CD14-positive monocyte (primary cell): ENCODE measurements around the gene FAM20C. TPM values are rescaled to one million over a fixed set of nuclear protein-coding genes. Genes with fewer than 3 reads are reported as not detected.

Source experiments
- DNase-seq, 3 donors: peaks; one replicate each; pipeline ENCODE4 v3.0.0-alpha.2; 2011 to 2022
- H2AFZ ChIP-seq: 2 replicates; pipeline ENCODE4 v1.6.0; 2012; ENCODE audit warnings: mild to moderate bottlenecking, low read depth, low read length, inconsistent platforms; ENCODE audit not compliant: insufficient read depth, poor library complexity, severe bottlenecking
- H3K27ac ChIP-seq, 2 donors: 1 replicate in 1 of 2; 2 replicates in 1 of 2; pipeline ENCODE4 v1.5.1; 2012 to 2013; ENCODE audit warnings: low read length in 2 of 2, control low read depth in 1 of 2, inconsistent platforms in 1 of 2, low read depth in 1 of 2, mild to moderate bottlenecking in 1 of 2
- H3K27me3 ChIP-seq, 2 donors: one replicate each; pipeline versions ENCODE4 v1.6.0 to v1.6.1; 2011 to 2013; ENCODE audit warnings: low read length in 2 of 2; ENCODE audit not compliant: control insufficient read depth in 2 of 2, insufficient read depth in 2 of 2
- H3K36me3 ChIP-seq, 2 donors: replicated peaks in 1 of 2; 1 replicate in 1 of 2; 2 replicates in 1 of 2; pipeline versions ENCODE4 v1.5.1 to v1.6.1; 2012 to 2013; ENCODE audit warnings: low read length in 2 of 2, control low read depth in 1 of 2, inconsistent platforms in 1 of 2, mild to moderate bottlenecking in 1 of 2; ENCODE audit not compliant: insufficient read depth in 2 of 2, control insufficient read depth in 1 of 2
- H3K4me1 ChIP-seq, 2 donors: 1 replicate in 1 of 2; 2 replicates in 1 of 2; pipeline versions ENCODE4 v1.5.1 to v1.6.1; 2012 to 2013; ENCODE audit warnings: low read length in 2 of 2, control low read depth in 1 of 2, inconsistent platforms in 1 of 2, mild to moderate bottlenecking in 1 of 2, moderate library complexity in 1 of 2; ENCODE audit not compliant: insufficient read depth in 2 of 2, control insufficient read depth in 1 of 2
- H3K4me2 ChIP-seq: replicated peaks from 2 replicates; pipeline ENCODE3; 2012; ENCODE audit warnings: low read length, moderate library complexity, mild to moderate bottlenecking; ENCODE audit not compliant: poor library complexity, severe bottlenecking; ENCODE audit errors: extremely low read depth
- H3K4me3 ChIP-seq, 3 experiments: fragments of 200-600 bp in 1 of 3; sonication (generic) in 1 of 3; replicated peaks in 1 of 3; 1 replicate in 2 of 3; 2 replicates in 1 of 3; pipeline ENCODE4 v1.5.1; 2011 to 2013; ENCODE audit warnings: low read length in 3 of 3, mild to moderate bottlenecking in 3 of 3, control low read depth in 2 of 3, low read depth in 2 of 3, inconsistent platforms in 1 of 3, moderate library complexity in 1 of 3
- H3K79me2 ChIP-seq: 2 replicates; pipeline ENCODE4 v1.6.0; 2012; ENCODE audit warnings: mild to moderate bottlenecking, control low read depth, inconsistent platforms, low read length, moderate library complexity; ENCODE audit not compliant: insufficient read depth
- H3K9ac ChIP-seq: 2 replicates; pipeline ENCODE4 v1.6.0; 2017; ENCODE audit warnings: low read length, mild to moderate bottlenecking; ENCODE audit not compliant: insufficient read depth, poor library complexity, severe bottlenecking
- H3K9me3 ChIP-seq, 2 donors: replicated peaks in 1 of 2; 1 replicate in 1 of 2; 2 replicates in 1 of 2; pipeline versions ENCODE4 v1.5.1 to v1.6.1; 2012 to 2013; ENCODE audit warnings: low read length in 2 of 2, control low read depth in 1 of 2; ENCODE audit not compliant: control insufficient read depth in 1 of 2, insufficient read depth in 1 of 2
- H4K20me1 ChIP-seq: 2 replicates; pipeline ENCODE4 v1.6.0; 2012; ENCODE audit warnings: mild to moderate bottlenecking, low read length, control low read depth, moderate library complexity; ENCODE audit not compliant: insufficient read depth
- H3K27ac Mint-ChIP-seq, 7 donors: one replicate each; pipeline ENCODE4 v1.8.0; 2020; ENCODE audit warnings: mild to moderate bottlenecking in 7 of 7, mixed read lengths in 7 of 7, moderate library complexity in 6 of 7, inconsistent platforms in 2 of 7
- H3K27me3 Mint-ChIP-seq, 3 donors: one replicate each; pipeline ENCODE4 v1.8.0; 2021 to 2022; ENCODE audit warnings: low read depth in 3 of 3, mild to moderate bottlenecking in 3 of 3, mixed read lengths in 3 of 3, moderate library complexity in 3 of 3, inconsistent platforms in 1 of 3
- H3K36me3 Mint-ChIP-seq, 2 donors: one replicate each; pipeline ENCODE4 v1.8.0; 2020; ENCODE audit warnings: mixed read lengths in 2 of 2, inconsistent platforms in 1 of 2, mild to moderate bottlenecking in 1 of 2
- H3K4me1 Mint-ChIP-seq: one replicate; pipeline ENCODE4 v1.8.0; 2020; ENCODE audit warnings: mild to moderate bottlenecking, mixed read lengths
- H3K4me3 Mint-ChIP-seq, 2 donors: one replicate each; pipeline ENCODE4 v1.8.0; 2020; ENCODE audit warnings: mild to moderate bottlenecking in 2 of 2, mixed read lengths in 2 of 2, moderate library complexity in 1 of 2
- H3K9me3 Mint-ChIP-seq, 7 donors: one replicate each; pipeline ENCODE4 v1.8.0; 2020 to 2022; ENCODE audit warnings: mixed read lengths in 7 of 7, mild to moderate bottlenecking in 6 of 7, moderate library complexity in 6 of 7, inconsistent platforms in 2 of 7
- CTCF ChIP-seq: fragments of 200-600 bp; IDR thresholded peaks from one replicate; pipeline ENCODE4 v1.8.0; 2022; ENCODE audit warnings: antibody characterized with exemption, mild to moderate bottlenecking
- WGBS: methylation state at CpG from one replicate; pipeline ENCODE4 v1.1.5; 2013; ENCODE audit warnings: missing lambda C conversion rate; ENCODE audit not compliant: insufficient coverage; 5-methylcytosine and 5-hydroxymethylcytosine counted together
- intact Hi-C, 2 donors: fragments of 100-400 bp; cut with micrococcal nuclease; formaldehyde crosslinking; loops; one replicate each; pipeline versions ENCODE4 v1.15.0 to v1.15.1; 2023
- polyA plus RNA-seq, 3 donors: library from polyadenylated mRNA; depleted of rRNA in 1 of 3; unstranded in 2 of 3; stranded (reverse) in 1 of 3; fragments of 300-500 nt in 2 of 3; fragments of >200 nt in 1 of 3; fragmentation: Illumina TruSeq in 2 of 3; gene quantifications; 1 replicate in 2 of 3; 2 replicates in 1 of 3; pipeline ENCODE4 v1.2.3, GENCODE V29; 2012 to 2021

Gene FAM20C
- polyA plus RNA-seq, 3 donors: 1.2 to 32.2 (median 1.5) TPM

GRCh38 chr7:300546-301290 is 108.3 kb downstream of the FAM20C start:
- H3K27ac ChIP-seq: no peak overlapping the region
- H4K20me1 ChIP-seq: no peaks in the 10 kb centered on the region
- no peaks in the 10 kb centered on the region for H3K9me3 ChIP-seq
- peaks cover 2 to 6% (median 2%) of the 10 kb centered on the region in 3 donors for H3K27me3 Mint-ChIP-seq
- no peak for TF ChIP-seq CTCF
- no peak overlapping the region for H3K4me3 Mint-ChIP-seq
- peaks cover 0 to 4% (median 4%) of the 10 kb centered on the region in 7 donors for H3K9me3 Mint-ChIP-seq
- peak overlapping the region in 1 of 7 donors; percentile 17 for H3K27ac Mint-ChIP-seq
- H3K4me3 ChIP-seq: no peak overlapping the region
- intact Hi-C loops: no loop called here
- 93% methylated on average over 13 of the region's 13 CpGs for WGBS
- H3K4me2 ChIP-seq: no peak overlapping the region
- no peaks in the 10 kb centered on the region for H3K36me3 ChIP-seq
- H3K4me1 Mint-ChIP-seq: no peaks in the 10 kb centered on the region
- no peak for DNase-seq
- H3K36me3 Mint-ChIP-seq: no peaks in the 10 kb centered on the region
- H3K27me3 ChIP-seq: no peaks in the 10 kb centered on the region
- H3K4me1 ChIP-seq: no peaks in the 10 kb centered on the region
- no peak overlapping the region for H3K9ac ChIP-seq
- H3K79me2 ChIP-seq: no peaks in the 10 kb centered on the region
- H2AFZ ChIP-seq: no peak overlapping the region

GRCh38 chr7:301291-302053 is 109.1 kb downstream of the FAM20C start:
- Mint-ChIP-seq H3K4me1 (no peaks in the 10 kb centered on the region), H3K27me3 (peaks cover 2 to 6% (median 2%) of the 10 kb centered on the region in 3 donors), H3K4me3 (no peak overlapping the region), H3K36me3 (no peaks in the 10 kb centered on the region), H3K9me3 (peaks cover 0 to 4% (median 4%) of the 10 kb centered on the region in 7 donors), H3K27ac (no peak overlapping the region)
- TF ChIP-seq CTCF: no peak
- Histone ChIP-seq H3K4me3 (no peak overlapping the region), H3K79me2 (no peaks in the 10 kb centered on the region), H3K36me3 (no peaks in the 10 kb centered on the region), H3K4me2 (no peak overlapping the region), H3K4me1 (no peaks in the 10 kb centered on the region), H3K27me3 (no peaks in the 10 kb centered on the region), H3K9ac (no peak overlapping the region), H3K9me3 (no peaks in the 10 kb centered on the region), H4K20me1 (no peaks in the 10 kb centered on the region), H2AFZ (no peak overlapping the region), H3K27ac (no peak overlapping the region)
- no peak for DNase-seq
- intact Hi-C loops: no loop called here
- WGBS: 95% methylated on average over 24 of the region's 34 CpGs
